DMS53 treated with DMSO at 0.1 percent for 48 hours (cell line): ENCODE results near the gene THYN1.

ENCODE experiments used
- DNase-seq: peaks from one replicate; lab custom pipeline; 2025; ENCODE audit not compliant: unreplicated experiment; lab: John Stamatoyannopoulos, UW

The THYN1 gene

GRCh38 chr11:134223836-134224709 lies 29.1 kb downstream of the THYN1 start, which contains the start of the genes NCAPD3 and VPS26B:
Gene NCAPD3, minus strand, starts transcription at chr11:134223967. Its CDS starts 41 bp downstream, at chr11:134223926.
Gene VPS26B, plus strand, starts transcription at chr11:134224671. Its CDS starts 452 bp downstream, at chr11:134225123.
- peak; percentile 88 for DNase-seq

GRCh38 chr11:134223121-134223520 lies 30.0 kb downstream of the THYN1 start:
- no peak for DNase-seq

- no peak for DNase-seq
These were observed 36.3 kb downstream of the THYN1 start for GRCh38 chr11:134216816-134217215.

- no peak for DNase-seq
These were observed 37.3 kb downstream of the THYN1 start for GRCh38 chr11:134215836-134216235.

GRCh38 chr11:134207538-134208239 lies 45.5 kb downstream of the THYN1 start:
- no peak for DNase-seq

- DNase-seq: no peak
These were observed 47.0 kb downstream of the THYN1 start for GRCh38 chr11:134206185-134206584.

GRCh38 chr11:134205729-134206128 lies 47.4 kb downstream of the THYN1 start:
- no peak for DNase-seq

- DNase-seq: no peak
These were observed 50.5 kb downstream of the THYN1 start for GRCh38 chr11:134202661-134203060.

- DNase-seq: no peak
These were observed 52.5 kb downstream of the THYN1 start for GRCh38 chr11:134200688-134201087.

GRCh38 chr11:134199531-134199930 lies 53.6 kb downstream of the THYN1 start:
- no peak for DNase-seq
